A549 (cell line): Measurements from ENCODE around the gene SH3BGRL2. TPM values are rescaled to one million over a fixed set of nuclear protein-coding genes. Genes with fewer than 3 reads are reported as not detected.

ENCODE experiments used
- ATAC-seq, 2 experiments: fragments of 200-7000 bp in 1 of 2; fragments of >200 bp in 1 of 2; cut with Nextera tagmentation in 1 of 2; cut with Tn5 transposase in 1 of 2; 3 replicates each; pipeline versions ENCODE4 v1.8.0 to v1.9.1; 2018 to 2020; ENCODE audit warnings: mild to moderate bottlenecking in 1 of 2, moderate library complexity in 1 of 2
- CTCF ChIA-PET: fragments of 300-600 bp; sonication (Branson Sonifier 250); formaldehyde crosslinking; extraction: SDS; loops from one replicate; lab custom pipeline; 2021; ENCODE audit warnings: antibody characterized with exemption, inconsistent platforms; lab: Yijun Ruan, JAX
- POLR2A ChIA-PET: fragments of 350-600 bp; formaldehyde crosslinking; extraction: SDS; loops from one replicate; lab custom pipeline; 2021; ENCODE audit warnings: antibody characterized with exemption, inconsistent platforms; lab: Yijun Ruan, JAX
- DNase-seq, 2 experiments: peaks; one replicate each; pipeline versions ENCODE4 v3.0.0 to v3.0.0-alpha.2; 2011 to 2016; ENCODE audit warnings: low read depth in 1 of 2, low spot score in 1 of 2
- FAIRE-seq: peaks from 2 replicates; lab custom pipeline; 2011; peaks lifted over from hg19 to GRCh38; lab: Jason Lieb, UNC
- H3K27ac ChIP-seq, 2 experiments: fragments of >200 bp; sonication (Bioruptor Twin); formaldehyde crosslinking; 3 replicates each; pipeline ENCODE4 v1.5.1; 2016 to 2017
- H3K4me1 ChIP-seq: fragments of >200 bp; sonication (Bioruptor Twin); formaldehyde crosslinking; 3 replicates; pipeline ENCODE4 v1.6.1; 2016
- H3K4me2 ChIP-seq: fragments of >200 bp; sonication (Bioruptor Twin); formaldehyde crosslinking; 3 replicates; pipeline ENCODE4 v1.6.1; 2016
- H3K4me3 ChIP-seq: fragments of >200 bp; sonication (Bioruptor Twin); formaldehyde crosslinking; 3 replicates; pipeline ENCODE4 v1.5.1; 2016
- H3K9me3 ChIP-seq: fragments of >200 bp; sonication (Bioruptor Twin); formaldehyde crosslinking; 3 replicates; pipeline ENCODE4 v1.6.1; 2016
- CBX2 ChIP-seq: fragments of 200-600 bp; sonication (generic); IDR thresholded peaks from 2 replicates; pipeline ENCODE4 v1.6.1; 2016; ENCODE audit warnings: low read depth, mild to moderate bottlenecking, borderline replicate concordance
- CBX8 ChIP-seq: fragments of 200-600 bp; sonication (generic); IDR thresholded peaks from 2 replicates; pipeline ENCODE4 v1.6.1; 2016
- EHF ChIP-seq: fragments of 250-450 bp; sonication (Bioruptor Pico); IDR thresholded peaks from 2 replicates; pipeline ENCODE4 v1.5.0; 2020; ENCODE audit warnings: mild to moderate bottlenecking
- EP300 ChIP-seq, 2 experiments: fragments of >200 bp; sonication (Bioruptor Twin); formaldehyde crosslinking; IDR thresholded peaks; 2 replicates in 1 of 2; 3 replicates in 1 of 2; pipeline ENCODE4 v1.6.1; 2016 to 2017
- FOSL2 ChIP-seq, 2 experiments: fragments of 450-650 bp in 1 of 2; fragments of >200 bp in 1 of 2; sonication (Bioruptor Twin) in 1 of 2; formaldehyde crosslinking; IDR thresholded peaks; 2 replicates each; pipeline versions ENCODE4 v1.5.0 to v1.6.1; 2016 to 2020; ENCODE audit warnings: mild to moderate bottlenecking in 1 of 2, moderate library complexity in 1 of 2
- FOXS1 ChIP-seq: fragments of 250-450 bp; sonication (Bioruptor Pico); IDR thresholded peaks from 2 replicates; pipeline ENCODE4 v1.5.0; 2020; ENCODE audit warnings: mild to moderate bottlenecking, moderate library complexity
- HDAC2 ChIP-seq: fragments of 200-600 bp; sonication (generic); IDR thresholded peaks from 2 replicates; pipeline ENCODE4 v1.6.1; 2016
- HES2 ChIP-seq: fragments of >200 bp; sonication (Bioruptor Twin); formaldehyde crosslinking; IDR thresholded peaks from 2 replicates; pipeline ENCODE4 v1.6.1; 2016
- JUNB ChIP-seq: fragments of >200 bp; sonication (Bioruptor Twin); formaldehyde crosslinking; IDR thresholded peaks from 2 replicates; pipeline ENCODE4 v1.6.1; 2016
- NFE2L2 ChIP-seq: fragments of 150-350 bp; conservative IDR thresholded peaks from 2 replicates; pipeline ENCODE4 v1.6.1; 2014; ENCODE audit warnings: low read length
- NPAS2 ChIP-seq: fragments of 250-450 bp; sonication (Bioruptor Pico); IDR thresholded peaks from 2 replicates; pipeline ENCODE4 v1.8.0; 2022; ENCODE audit warnings: mild to moderate bottlenecking, moderate library complexity, borderline replicate concordance
- PBX3 ChIP-seq: IDR thresholded peaks from 2 replicates; pipeline ENCODE4 v1.6.1; 2012
- PHF8 ChIP-seq: fragments of 200-600 bp; sonication (generic); IDR thresholded peaks from 2 replicates; pipeline ENCODE4 v1.6.1; 2016; ENCODE audit warnings: low read depth, mild to moderate bottlenecking, antibody characterized with exemption, moderate library complexity, borderline replicate concordance
- RAD21 ChIP-seq, 2 experiments: fragments of >200 bp in 1 of 2; sonication (Bioruptor Twin) in 1 of 2; formaldehyde crosslinking in 1 of 2; IDR thresholded peaks in 1 of 2; conservative IDR thresholded peaks in 1 of 2; 2 replicates in 1 of 2; 3 replicates in 1 of 2; pipeline ENCODE4 v1.6.1; 2012 to 2018; ENCODE audit warnings: inconsistent platforms in 1 of 2
- REST ChIP-seq: fragments of 200-600 bp; sonication (generic); IDR thresholded peaks from 2 replicates; pipeline ENCODE4 v1.6.1; 2016; ENCODE audit warnings: antibody characterized with exemption, mild to moderate bottlenecking, moderate library complexity
- RFX5 ChIP-seq: fragments of 450-650 bp; IDR thresholded peaks from 2 replicates; pipeline ENCODE4 v1.7.1; 2014; ENCODE audit warnings: antibody characterized with exemption, mild to moderate bottlenecking, moderate library complexity
- TFCP2L1 ChIP-seq: fragments of 250-450 bp; sonication (Bioruptor Pico); IDR thresholded peaks from 2 replicates; pipeline ENCODE4 v1.5.0; 2021; ENCODE audit warnings: mild to moderate bottlenecking
- ZNF302 ChIP-seq: fragments of 250-450 bp; sonication (Bioruptor Pico); IDR thresholded peaks from 2 replicates; pipeline ENCODE4 v1.9.0; 2021; ENCODE audit warnings: inconsistent platforms, mild to moderate bottlenecking, moderate library complexity
- ZSCAN20 ChIP-seq: fragments of 250-450 bp; sonication (Bioruptor Pico); IDR thresholded peaks from 2 replicates; pipeline ENCODE4 v1.8.0; 2022; ENCODE audit warnings: mild to moderate bottlenecking, moderate library complexity
- WGBS: methylation state at CpG from one replicate; pipeline ENCODE4 v1.1.6; 2017; ENCODE audit errors: missing lambda C conversion rate; 5-methylcytosine and 5-hydroxymethylcytosine counted together
- polyA plus RNA-seq, 4 experiments: library from polyadenylated mRNA; depleted of rRNA in 3 of 4; stranded (reverse); fragments of >200 nt; fragmentation: RNase III in 1 of 4; extraction: RNeasy Plus Mini Kit Qiagen cat#74134 plus additional on column Dnase treatment in 1 of 4; gene quantifications; 2 replicates in 3 of 4; 3 replicates in 1 of 4; pipeline ENCODE4 v1.2.3, GENCODE V29; 2011 to 2017
- TF ChIP-seq, protein P1 (sequence below): fragments of 250-450 bp; sonication (Bioruptor Pico); IDR thresholded peaks from 2 replicates; pipeline ENCODE4 v1.5.0; 2021; ENCODE audit warnings: mild to moderate bottlenecking, moderate library complexity, borderline replicate concordance

Gene SH3BGRL2
- polyA plus RNA-seq, 2 of the 4 experiments (the other 2 are of a cell fraction) = 0.48 to 1.9 TPM

GRCh38 chr6:79704200-79704599 is 73.1 kb downstream of the SH3BGRL2 start:
- ChIA-PET POLR2A (interaction anchor here (0.6 kb wide), 1 partner anchor 29 kb away, joined by 3 read pairs; no protein-coding TSS in a partner anchor), CTCF (no interaction called here)
- no peak for DNase-seq
- Histone ChIP-seq H3K4me3 (no peak overlapping the region), H3K9me3 (no peaks in the 10 kb centered on the region), H3K27ac (no peak overlapping the region), H3K4me1 (no peaks in the 10 kb centered on the region), H3K4me2 (no peak overlapping the region)
- 70% methylated on average over 2 of the region's 2 CpGs for WGBS
- no peak for FAIRE-seq
- ATAC-seq = no peak
- no peak for TF ChIP-seq HDAC2
- TF ChIP-seq EHF (CRISPR knock-in tag) = no peak
- TF ChIP-seq ZNF302 (CRISPR knock-in tag) = no peak

DNA sequence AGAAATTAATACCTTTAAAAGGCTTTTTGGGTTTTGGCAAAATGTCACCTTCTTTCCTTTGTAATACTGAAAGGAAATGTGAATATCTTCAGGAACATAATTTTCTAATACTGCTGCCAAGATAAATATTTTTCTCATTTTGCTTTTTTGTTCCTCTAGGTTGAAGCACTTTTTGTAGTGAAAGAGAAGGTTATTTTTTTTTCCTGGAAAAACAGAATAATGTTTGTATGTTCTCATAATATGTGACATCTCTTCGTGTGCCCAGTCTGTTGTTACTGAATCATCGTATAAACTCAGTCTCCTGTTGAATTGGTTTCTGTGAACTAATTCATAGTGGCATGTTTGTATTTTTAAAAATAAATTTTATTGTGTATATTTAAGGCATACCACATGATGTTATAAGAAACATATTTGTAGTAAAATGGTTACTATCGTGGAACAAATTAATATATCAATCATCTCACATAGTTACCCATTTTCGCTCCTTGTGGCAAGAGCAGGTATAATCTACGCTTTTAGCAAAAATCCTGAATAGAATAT is 74.4 kb downstream of the SH3BGRL2 start:
- FAIRE-seq (no peak), ATAC-seq (no peak), DNase-seq (no peak)
- no peak overlapping the region for H3K4me3 ChIP-seq
- H3K9me3 ChIP-seq = no peaks in the 10 kb centered on the region
- ChIA-PET CTCF (no interaction called here), POLR2A (no interaction called here)
- TF ChIP-seq NFE2L2 (no peak), FOXS1 (CRISPR knock-in tag) (no peak), CBX8 (no peak), PBX3 (no peak), NPAS2 (CRISPR knock-in tag) (no peak)
- TF ChIP-seq, protein P1, sequence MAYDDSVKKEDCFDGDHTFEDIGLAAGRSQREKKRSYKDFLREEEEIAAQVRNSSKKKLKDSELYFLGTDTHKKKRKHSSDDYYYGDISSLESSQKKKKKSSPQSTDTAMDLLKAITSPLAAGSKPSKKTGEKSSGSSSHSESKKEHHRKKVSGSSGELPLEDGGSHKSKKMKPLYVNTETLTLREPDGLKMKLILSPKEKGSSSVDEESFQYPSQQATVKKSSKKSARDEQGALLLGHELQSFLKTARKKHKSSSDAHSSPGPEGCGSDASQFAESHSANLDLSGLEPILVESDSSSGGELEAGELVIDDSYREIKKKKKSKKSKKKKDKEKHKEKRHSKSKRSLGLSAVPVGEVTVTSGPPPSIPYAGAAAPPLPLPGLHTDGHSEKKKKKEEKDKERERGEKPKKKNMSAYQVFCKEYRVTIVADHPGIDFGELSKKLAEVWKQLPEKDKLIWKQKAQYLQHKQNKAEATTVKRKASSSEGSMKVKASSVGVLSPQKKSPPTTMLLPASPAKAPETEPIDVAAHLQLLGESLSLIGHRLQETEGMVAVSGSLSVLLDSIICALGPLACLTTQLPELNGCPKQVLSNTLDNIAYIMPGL = no peak
- H3K27ac ChIP-seq = no peak overlapping the region
- WGBS = 83% methylated on average over 5 of the region's 5 CpGs
- no peaks in the 10 kb centered on the region for H3K4me1 ChIP-seq
- H3K4me2 ChIP-seq = no peak overlapping the region

GRCh38 chr6:79706527-79706926 is 75.4 kb downstream of the SH3BGRL2 start:
- POLR2A ChIA-PET = no interaction called here
- CTCF ChIA-PET = no interaction called here

More at GRCh38 chr6:79706527-79706926, 75.4 kb downstream of the SH3BGRL2 start:
- H3K4me1 ChIP-seq = no peaks in the 10 kb centered on the region
- no peak overlapping the region for H3K27ac ChIP-seq
- no peaks in the 10 kb centered on the region for H3K9me3 ChIP-seq
- no peak for DNase-seq
- H3K4me2 ChIP-seq = no peak overlapping the region
- no peak for ATAC-seq
- H3K4me3 ChIP-seq = no peak overlapping the region
- no peak for FAIRE-seq
- 54% methylated on average over 3 of the region's 3 CpGs for WGBS
- no peak for TF ChIP-seq REST
- TF ChIP-seq EP300 (IDR thresholded peaks at IDR 0.05) = no peak
- no peak for TF ChIP-seq ZNF302 (CRISPR knock-in tag)
- no peak for TF ChIP-seq TFCP2L1 (CRISPR knock-in tag)
- TF ChIP-seq PHF8 = no peak
- no peak for TF ChIP-seq ZSCAN20 (CRISPR knock-in tag)
- no peak for TF ChIP-seq CBX2
- no peak for TF ChIP-seq RFX5
- TF ChIP-seq RAD21 (conservative IDR thresholded peaks at IDR 0.05 in 1 of 2, IDR thresholded peaks at IDR 0.05 in 1 of 2) = no peak
- no peak for TF ChIP-seq JUNB
- TF ChIP-seq FOSL2 (IDR thresholded peaks at IDR 0.05) = no peak
- TF ChIP-seq FOSL2 (CRISPR knock-in tag; IDR thresholded peaks at IDR 0.05) = no peak
- TF ChIP-seq HES2 = no peak
